ENCODE measurements around the gene GRIK4.

The GRIK4 gene

DNA sequence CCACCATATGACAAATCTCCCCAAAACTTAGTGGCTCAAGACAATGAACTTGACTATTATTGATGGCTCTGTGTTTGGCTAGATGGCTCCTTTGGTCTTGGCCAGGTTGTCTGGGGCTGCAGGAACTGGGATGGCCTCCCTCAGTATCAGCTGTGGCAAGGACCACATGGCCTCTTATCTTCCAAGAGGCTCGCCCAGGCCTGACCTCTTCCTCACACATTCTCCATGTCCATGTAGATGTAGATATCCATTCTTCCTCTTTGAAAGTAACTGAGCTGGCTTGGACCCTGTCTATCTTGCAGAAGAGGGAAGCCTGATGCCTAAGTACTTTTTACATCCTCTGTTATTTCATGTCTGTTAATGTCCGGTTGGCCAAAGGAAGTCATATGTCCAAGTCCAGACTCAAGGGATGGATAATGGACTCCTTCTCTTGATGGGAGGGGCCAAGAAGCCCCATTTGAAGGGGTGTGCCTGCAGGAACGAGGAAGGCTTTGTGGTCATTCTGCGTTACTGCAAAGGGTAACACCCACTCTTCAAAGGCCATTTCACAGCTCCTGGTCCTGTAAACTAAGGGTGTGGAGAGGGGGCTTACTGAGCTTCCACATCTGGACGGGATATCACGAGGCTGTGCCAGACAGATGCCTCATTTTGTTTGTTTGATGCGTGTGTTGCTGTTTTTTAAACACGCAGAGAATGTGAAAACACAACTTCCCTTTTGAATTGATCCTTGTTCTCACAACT lies 87.1 kb downstream of the GRIK4 start:
- no peak for TF ChIP-seq CTCF (IDR thresholded peaks at IDR 0.05; ENCODE audit: insufficient read depth, low read depth, low read length, missing control alignments)
- DNase-seq (ENCODE audit: low read depth): no peak
- no peak overlapping the region for H3K4me3 ChIP-seq (ENCODE audit: low read depth, low read length)

- no peak overlapping the region for H3K4me3 ChIP-seq (ENCODE audit: low read depth, low read length)
- DNase-seq (ENCODE audit: low read depth): no peak
- TF ChIP-seq CTCF (IDR thresholded peaks at IDR 0.05; ENCODE audit: insufficient read depth, low read depth, low read length, missing control alignments): no peak
Measured at GRCh38 chr11:120599816-120600420, 88.4 kb downstream of the GRIK4 start.

GRCh38 chr11:120601536-120601935 lies 90.0 kb downstream of the GRIK4 start:
- H3K4me3 ChIP-seq (ENCODE audit: low read depth, low read length): no peak overlapping the region
- no peak for DNase-seq (ENCODE audit: low read depth)
- no peak for TF ChIP-seq CTCF (IDR thresholded peaks at IDR 0.05; ENCODE audit: insufficient read depth, low read depth, low read length, missing control alignments)

DNA sequence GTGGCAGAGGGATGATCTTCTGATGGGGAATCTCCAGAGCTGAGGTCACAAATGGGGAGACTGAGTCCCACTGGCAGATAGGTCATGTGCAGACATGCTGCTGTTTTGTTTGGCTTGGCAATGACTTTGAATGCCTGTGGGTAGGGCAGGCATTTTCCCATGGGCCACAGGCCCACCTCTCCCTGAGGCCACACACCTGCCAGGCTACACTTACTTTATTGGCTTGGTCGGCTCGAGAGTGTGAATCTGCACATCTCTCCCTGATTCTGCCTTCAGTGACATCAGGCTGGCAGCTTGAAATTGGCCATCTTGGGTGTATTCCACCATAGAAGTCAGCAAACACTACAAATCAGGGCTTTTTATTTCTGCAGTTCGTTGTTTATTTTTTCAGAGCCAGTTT lies 91.5 kb downstream of the GRIK4 start:
- no peak for DNase-seq (ENCODE audit: low read depth)
- TF ChIP-seq CTCF (IDR thresholded peaks at IDR 0.05; ENCODE audit: insufficient read depth, low read depth, low read length, missing control alignments): no peak

DNA sequence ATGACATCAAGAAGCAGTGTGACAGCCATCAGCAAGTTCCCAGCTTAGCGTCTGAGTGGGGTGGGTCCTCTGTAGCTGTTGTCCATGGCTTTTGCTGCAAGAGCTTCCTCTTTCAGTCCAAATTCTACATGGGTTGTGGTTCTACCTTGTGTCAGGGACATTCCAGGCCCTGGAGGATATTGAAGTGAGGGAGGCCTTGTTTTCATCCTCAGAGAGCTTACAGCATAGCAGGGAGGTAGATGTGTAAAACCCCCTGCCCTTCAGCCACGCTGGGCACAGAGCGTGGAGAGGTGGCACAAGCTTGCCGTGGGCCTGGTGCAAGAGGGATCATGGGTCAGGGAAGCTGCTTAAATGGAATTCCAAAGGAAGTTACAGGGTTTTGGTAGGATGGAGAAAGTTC lies 93.9 kb downstream of the GRIK4 start:
- DNase-seq (ENCODE audit: low read depth): no peak
- no peak for TF ChIP-seq CTCF (IDR thresholded peaks at IDR 0.05; ENCODE audit: insufficient read depth, low read depth, low read length, missing control alignments)
- no peak overlapping the region for H3K4me3 ChIP-seq (ENCODE audit: low read depth, low read length)

More for the DNA sequence above, 91.5 kb downstream of the GRIK4 start:
- no peak overlapping the region for H3K4me3 ChIP-seq (ENCODE audit: low read depth, low read length)

GRCh38 chr11:120606211-120607010 lies 94.9 kb downstream of the GRIK4 start:
- no peak overlapping the region for H3K4me3 ChIP-seq (ENCODE audit: low read depth, low read length)
- no peak for DNase-seq (ENCODE audit: low read depth)
- no peak for TF ChIP-seq CTCF (IDR thresholded peaks at IDR 0.05; ENCODE audit: insufficient read depth, low read depth, low read length, missing control alignments)

Data from GM12865 (cell line).